Measurements from ENCODE around the gene RANBP9. TPM values are rescaled to one million over a fixed set of nuclear protein-coding genes. Genes with fewer than 3 reads are reported as not detected.

RANBP9 gene
- total RNA-seq, 1 donor from 2014 or later, result 13.5 TPM

DNA sequence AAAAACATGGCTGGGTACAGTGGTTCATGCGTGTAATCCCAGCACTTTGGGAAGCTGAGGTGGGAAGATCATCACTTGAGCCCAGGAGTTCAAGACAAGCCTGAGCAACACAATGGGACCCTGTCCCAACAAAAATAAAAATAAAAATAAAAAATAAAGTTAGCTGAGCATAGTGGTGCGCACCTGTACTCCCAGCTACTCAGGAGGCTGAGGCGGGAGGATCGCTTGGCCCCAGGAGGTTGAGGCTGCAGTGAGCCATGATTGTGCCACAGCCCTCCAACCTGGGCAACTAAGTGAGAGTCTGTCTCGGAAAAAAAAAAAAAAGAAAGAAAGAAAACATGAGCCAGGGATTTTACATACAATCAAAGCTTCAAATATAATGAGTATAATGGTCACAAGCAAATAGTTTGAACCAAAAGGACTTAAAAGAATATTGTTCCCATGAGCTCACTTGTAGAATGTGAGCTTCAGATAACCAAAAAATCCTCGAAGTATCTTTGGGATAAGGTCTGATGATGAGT lies 31.1 kb downstream of the RANBP9 start:
- no peak for DNase-seq (ENCODE audit: low read depth)
- TF ChIP-seq, protein P1, sequence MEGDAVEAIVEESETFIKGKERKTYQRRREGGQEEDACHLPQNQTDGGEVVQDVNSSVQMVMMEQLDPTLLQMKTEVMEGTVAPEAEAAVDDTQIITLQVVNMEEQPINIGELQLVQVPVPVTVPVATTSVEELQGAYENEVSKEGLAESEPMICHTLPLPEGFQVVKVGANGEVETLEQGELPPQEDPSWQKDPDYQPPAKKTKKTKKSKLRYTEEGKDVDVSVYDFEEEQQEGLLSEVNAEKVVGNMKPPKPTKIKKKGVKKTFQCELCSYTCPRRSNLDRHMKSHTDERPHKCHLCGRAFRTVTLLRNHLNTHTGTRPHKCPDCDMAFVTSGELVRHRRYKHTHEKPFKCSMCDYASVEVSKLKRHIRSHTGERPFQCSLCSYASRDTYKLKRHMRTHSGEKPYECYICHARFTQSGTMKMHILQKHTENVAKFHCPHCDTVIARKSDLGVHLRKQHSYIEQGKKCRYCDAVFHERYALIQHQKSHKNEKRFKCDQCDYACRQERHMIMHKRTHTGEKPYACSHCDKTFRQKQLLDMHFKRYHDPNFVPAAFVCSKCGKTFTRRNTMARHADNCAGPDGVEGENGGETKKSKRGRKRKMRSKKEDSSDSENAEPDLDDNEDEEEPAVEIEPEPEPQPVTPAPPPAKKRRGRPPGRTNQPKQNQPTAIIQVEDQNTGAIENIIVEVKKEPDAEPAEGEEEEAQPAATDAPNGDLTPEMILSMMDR (conservative IDR thresholded peaks at IDR 0.05; ENCODE audit: low read depth, low read length), result no peak
- H3K4me3 ChIP-seq (ENCODE audit: low read depth, low read length), result no peak overlapping the region

GRCh38 chr6:13679996-13680395 lies 31.6 kb downstream of the RANBP9 start:
- no peak overlapping the region for H3K4me3 ChIP-seq (ENCODE audit: low read depth, low read length)
- DNase-seq (ENCODE audit: low read depth), result no peak
- TF ChIP-seq, protein P1 (conservative IDR thresholded peaks at IDR 0.05; ENCODE audit: low read depth, low read length), result no peak

DNA sequence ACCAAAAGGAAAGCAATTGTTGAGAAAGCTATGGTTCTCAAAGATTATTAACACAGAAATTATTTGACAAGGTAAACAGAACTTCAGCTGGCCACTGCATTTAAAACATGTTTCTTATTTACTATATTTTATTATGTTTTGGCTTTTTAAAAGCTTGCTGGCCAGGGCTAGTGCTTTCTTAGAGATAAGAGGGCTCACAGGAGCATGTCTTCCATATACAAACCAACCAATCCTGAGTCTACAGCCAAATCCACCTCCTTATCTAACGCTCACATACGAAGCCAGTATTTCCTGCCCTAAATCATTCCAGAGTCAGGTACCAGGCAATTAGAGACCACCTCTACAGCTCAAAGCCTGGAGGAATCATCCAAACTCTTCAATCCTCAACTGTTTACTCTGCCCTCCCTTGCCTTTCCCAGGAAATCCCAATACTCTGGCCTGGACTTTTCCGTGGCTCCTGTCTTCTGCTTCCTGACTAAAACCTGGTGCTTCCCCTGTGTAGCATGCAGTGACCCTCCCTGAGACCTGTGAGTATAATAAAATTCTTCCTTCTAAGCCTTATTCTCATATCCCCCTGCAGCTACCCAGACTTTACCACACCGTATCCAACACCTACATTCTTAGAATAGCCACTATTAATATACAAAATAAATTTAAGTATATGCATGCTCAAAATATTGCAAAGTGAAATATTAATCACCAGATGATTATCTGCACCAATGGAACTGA lies 33.2 kb downstream of the RANBP9 start:
- DNase-seq (ENCODE audit: low read depth), result no peak
- TF ChIP-seq, protein P1 (conservative IDR thresholded peaks at IDR 0.05; ENCODE audit: low read depth, low read length), result no peak
- no peak overlapping the region for H3K4me3 ChIP-seq (ENCODE audit: low read depth, low read length)

GRCh38 chr6:13677878-13678254 lies 33.8 kb downstream of the RANBP9 start:
- no peak overlapping the region for H3K4me3 ChIP-seq (ENCODE audit: low read depth, low read length)
- DNase-seq (ENCODE audit: low read depth), result no peak
- TF ChIP-seq, protein P1 (conservative IDR thresholded peaks at IDR 0.05; ENCODE audit: low read depth, low read length), result no peak

- no peak for DNase-seq (ENCODE audit: low read depth)
- TF ChIP-seq, protein P1 (conservative IDR thresholded peaks at IDR 0.05; ENCODE audit: low read depth, low read length), result no peak
- H3K4me3 ChIP-seq (ENCODE audit: low read depth, low read length), result no peak overlapping the region
These were observed 35.0 kb downstream of the RANBP9 start for GRCh38 chr6:13676551-13677156.

- DNase-seq (ENCODE audit: low read depth), result no peak
- no peak overlapping the region for H3K4me3 ChIP-seq (ENCODE audit: low read depth, low read length)
- TF ChIP-seq, protein P1 (conservative IDR thresholded peaks at IDR 0.05; ENCODE audit: low read depth, low read length), result no peak
These were observed 37.0 kb downstream of the RANBP9 start for GRCh38 chr6:13674533-13675190.
